Cardiac fibroblast (primary cell): ENCODE data around the gene OSBPL1A.
A peak's percentile ranks its signal among the peaks of the same experiment; 100 is the strongest.

Experiments used
- DNase-seq, 2 donors: peaks; one replicate each; pipeline versions ENCODE4 v3.0.0 to v3.0.0-alpha.2; 2010; ENCODE audit warnings: low read depth in 2 of 2
- H3K4me3 ChIP-seq, 2 donors: replicated peaks in 1 of 2; 1 replicate in 1 of 2; 2 replicates in 1 of 2; pipeline ENCODE4 v1.5.1; 2011; ENCODE audit warnings: low read depth in 2 of 2, low read length in 2 of 2, mild to moderate bottlenecking in 2 of 2, moderate library complexity in 1 of 2
- CTCF ChIP-seq: IDR thresholded peaks from one replicate; pipeline ENCODE4 v1.5.1; 2011; ENCODE audit warnings: low read depth, mild to moderate bottlenecking, low read length, inconsistent platforms

Gene OSBPL1A

GRCh38 chr18:24187049-24187448 is 210.6 kb downstream of the OSBPL1A start:
- no peak for TF ChIP-seq CTCF
- H3K4me3 ChIP-seq = no peak overlapping the region
- no peak for DNase-seq

GRCh38 chr18:24185805-24186204 is 211.8 kb downstream of the OSBPL1A start:
- no peak overlapping the region for H3K4me3 ChIP-seq
- no peak for TF ChIP-seq CTCF
- peak; percentile 46 to 82 for DNase-seq

GRCh38 chr18:24181806-24182205 is 215.8 kb downstream of the OSBPL1A start:
- no peak overlapping the region for H3K4me3 ChIP-seq
- peak; percentile 20 to 40 for DNase-seq
- TF ChIP-seq CTCF = no peak

- TF ChIP-seq CTCF = no peak
- DNase-seq = no peak
- no peak overlapping the region for H3K4me3 ChIP-seq
Observed at GRCh38 chr18:24180048-24180447, 217.6 kb downstream of the OSBPL1A start.

GRCh38 chr18:24177499-24178133 is 220.0 kb downstream of the OSBPL1A start:
- H3K4me3 ChIP-seq = no peak overlapping the region
- TF ChIP-seq CTCF = no peak
- DNase-seq = no peak

- peak; percentile 69 to 70 for DNase-seq
- peak; percentile 91 for TF ChIP-seq CTCF
- H3K4me3 ChIP-seq = no peak overlapping the region
Observed at GRCh38 chr18:24176727-24177416, 220.8 kb downstream of the OSBPL1A start.

GRCh38 chr18:24173997-24174396 is 223.6 kb downstream of the OSBPL1A start:
- DNase-seq = no peak
- TF ChIP-seq CTCF = no peak
- no peak overlapping the region for H3K4me3 ChIP-seq
